ENCODE measurements around the gene ZMYND8.
"Not testable (repeated sequence)": the region's sequence is repeated elsewhere in the genome, so short reads cannot be mapped to it uniquely, and the experiment has no call there.

The ZMYND8 gene

GRCh38 chr20:47198996-47199552 is 157.4 kb downstream of the ZMYND8 start:
- DNase-seq, result no peak

- DNase-seq, result no peak
Observed at GRCh38 chr20:47198254-47198671, 158.2 kb downstream of the ZMYND8 start.

GRCh38 chr20:47196091-47197081 is 160.1 kb downstream of the ZMYND8 start:
- DNase-seq, result peak; percentile 15 to 82

GRCh38 chr20:47195573-47195972 is 160.9 kb downstream of the ZMYND8 start:
- no peak for DNase-seq

GRCh38 chr20:47191956-47192355 is 164.5 kb downstream of the ZMYND8 start:
- DNase-seq, result no peak

- DNase-seq, result no peak
Observed at GRCh38 chr20:47191074-47191673, 165.3 kb downstream of the ZMYND8 start.

GRCh38 chr20:47189060-47189459 is 167.4 kb downstream of the ZMYND8 start:
- no peak for DNase-seq

GRCh38 chr20:47188540-47188939 is 168.0 kb downstream of the ZMYND8 start:
- no peak for DNase-seq

GRCh38 chr20:47187450-47188195 is 168.9 kb downstream of the ZMYND8 start:
- DNase-seq, result no peak

- no peak for DNase-seq
Observed at GRCh38 chr20:47183367-47183766, 173.1 kb downstream of the ZMYND8 start.

GRCh38 chr20:47181056-47181862 is 175.2 kb downstream of the ZMYND8 start:
- DNase-seq, result peak in 1 of 2 experiments; percentile 13

- no peak for DNase-seq
Observed at GRCh38 chr20:47179267-47179666, 177.2 kb downstream of the ZMYND8 start.

GRCh38 chr20:47178851-47179250 is 177.6 kb downstream of the ZMYND8 start:
- no peak for DNase-seq

- DNase-seq, result no peak
Observed at GRCh38 chr20:47178277-47178676, 178.2 kb downstream of the ZMYND8 start.

- not testable (repeated sequence) for DNase-seq
Observed at GRCh38 chr20:47176217-47176616, 180.3 kb downstream of the ZMYND8 start.

GRCh38 chr20:47175493-47175892 is 181.0 kb downstream of the ZMYND8 start:
- no peak for DNase-seq

GRCh38 chr20:47174456-47175243 is 181.8 kb downstream of the ZMYND8 start:
- DNase-seq, result no peak

GRCh38 chr20:47173596-47174216 is 182.8 kb downstream of the ZMYND8 start:
- no peak for DNase-seq

GRCh38 chr20:47172579-47172978 is 183.9 kb downstream of the ZMYND8 start:
- DNase-seq, result no peak

- DNase-seq, result no peak
Observed at GRCh38 chr20:47167846-47168245, 188.7 kb downstream of the ZMYND8 start.

- no peak for DNase-seq
Observed at GRCh38 chr20:47165376-47165865, 191.1 kb downstream of the ZMYND8 start.

Measured in NCI-H446 (cell line).